Natural killer cell treated with Interleukin-12 subunit alpha and Interleukin-12 subunit beta and Interleukin-15 and Interleukin-18, amount 100 ng/mL, for 72 hours (primary cell): ENCODE data around the gene ADAMTS17. TPM values are rescaled to one million over a fixed set of nuclear protein-coding genes. Genes with fewer than 3 reads are reported as not detected.

ENCODE experiments used
- ATAC-seq, 2 donors: fragments of 150-1000 bp; cut with Tn5 transposase in 1 of 2; sonication (Bioruptor Pico), chemical (Tn5 transposase) in 1 of 2; 2 replicates each; pipeline ENCODE4 v1.10.0; 2021
- DNase-seq: peaks from one replicate; pipeline ENCODE4 v3.0.0; 2022; ENCODE audit warnings: low spot score
- H3K27ac Mint-ChIP-seq, 2 donors: 1 replicate in 1 of 2; 2 replicates in 1 of 2; pipeline ENCODE4 v1.8.0; 2022; ENCODE audit warnings: mixed read lengths in 2 of 2, mild to moderate bottlenecking in 1 of 2, moderate library complexity in 1 of 2
- H3K27me3 Mint-ChIP-seq, 2 donors: 1 replicate in 1 of 2; 2 replicates in 1 of 2; pipeline ENCODE4 v1.8.0; 2022; ENCODE audit warnings: mixed read lengths in 2 of 2
- H3K36me3 Mint-ChIP-seq: one replicate; pipeline ENCODE4 v1.8.0; 2022; ENCODE audit warnings: mixed read lengths
- H3K4me1 Mint-ChIP-seq, 2 donors: 1 replicate in 1 of 2; 2 replicates in 1 of 2; pipeline ENCODE4 v1.8.0; 2022; ENCODE audit warnings: low read depth in 2 of 2, mixed read lengths in 2 of 2, mild to moderate bottlenecking in 1 of 2
- H3K4me3 Mint-ChIP-seq: one replicate; pipeline ENCODE4 v1.8.0; 2022; ENCODE audit warnings: mixed read lengths
- H3K9me3 Mint-ChIP-seq: 2 replicates; pipeline ENCODE4 v1.8.0; 2022; ENCODE audit warnings: mixed read lengths
- total RNA-seq, 2 donors: library from RNA; stranded (reverse); gene quantifications; one replicate each; pipeline ENCODE4 v1.2.3, GENCODE V29; 2022

Gene ADAMTS17
- total RNA-seq, 2 donors from 2014 or later, result 0.31 to 0.59 TPM

DNA sequence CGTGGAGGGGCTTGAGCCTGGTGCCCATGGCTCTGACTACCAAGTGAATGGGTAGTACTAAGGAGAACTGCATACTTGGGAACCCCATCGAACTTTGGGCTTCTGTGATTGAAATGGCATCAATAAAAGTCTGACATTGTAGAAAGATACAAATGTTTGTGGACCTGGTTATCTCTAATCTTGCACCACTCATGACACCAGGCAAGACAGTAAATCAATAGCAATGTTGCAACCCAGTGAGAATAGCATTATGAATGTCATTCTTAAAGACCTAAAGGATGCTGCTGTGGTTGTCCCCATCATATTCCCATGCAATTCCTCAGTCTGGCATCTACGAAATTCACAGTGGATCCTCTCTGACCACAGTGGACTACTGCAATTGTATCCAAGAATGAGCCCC, 375.0 kb downstream of the ADAMTS17 start:
- ATAC-seq (no peak), DNase-seq (no peak)
- Mint-ChIP-seq H3K36me3 (no peaks in the 10 kb centered on the region), H3K27me3 (peaks cover 0 to 2% of the 10 kb centered on the region in 2 donors), H3K4me1 (no peaks in the 10 kb centered on the region), H3K9me3 (no peaks in the 10 kb centered on the region), H3K4me3 (no peak overlapping the region), H3K27ac (no peak overlapping the region)

DNA sequence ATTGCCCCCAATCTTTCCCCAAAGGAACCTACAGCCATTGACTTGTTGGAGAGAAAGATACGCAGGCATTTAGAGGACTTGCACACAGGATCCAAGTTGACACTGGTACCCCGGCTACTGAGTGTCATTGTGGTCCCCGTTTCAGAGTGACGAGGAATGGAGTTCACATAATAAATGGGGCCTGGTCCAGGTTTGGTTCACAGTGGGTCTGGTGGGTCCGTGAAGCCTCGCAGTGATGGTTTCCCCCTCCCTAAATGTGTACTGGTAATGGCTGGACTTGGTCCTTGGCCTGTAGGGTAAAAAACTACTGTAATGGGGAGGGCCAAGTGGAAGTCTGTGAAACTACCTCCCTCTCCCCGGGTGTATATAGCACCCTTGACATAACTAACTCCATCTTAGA, 376.4 kb downstream of the ADAMTS17 start:
- H3K27me3 Mint-ChIP-seq, result peaks cover 2 to 5% of the 10 kb centered on the region in 2 donors
- H3K4me1 Mint-ChIP-seq, result no peaks in the 10 kb centered on the region
- H3K36me3 Mint-ChIP-seq, result no peaks in the 10 kb centered on the region
- H3K4me3 Mint-ChIP-seq, result no peak overlapping the region
- no peak overlapping the region for H3K27ac Mint-ChIP-seq
- H3K9me3 Mint-ChIP-seq, result no peaks in the 10 kb centered on the region
- ATAC-seq (no peak), DNase-seq (no peak)

DNA sequence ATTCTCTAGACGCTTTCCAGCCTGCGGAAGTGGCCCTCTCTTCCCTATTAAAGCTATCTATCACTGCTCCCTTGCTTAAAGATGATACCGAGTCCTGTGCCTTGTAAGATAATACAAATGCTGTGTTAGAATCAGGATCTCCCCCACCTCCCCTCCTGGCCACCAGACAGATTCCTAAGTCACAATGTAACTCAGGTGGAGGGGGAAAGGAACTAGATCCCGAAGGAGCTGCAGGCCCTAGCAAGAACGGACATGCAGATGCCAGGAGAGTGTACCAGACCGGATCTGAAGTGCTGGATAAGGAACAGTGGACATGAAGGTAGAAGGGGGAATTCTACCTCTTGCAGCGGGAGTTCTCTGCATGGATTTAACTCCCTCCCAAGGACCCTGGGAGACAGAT, 377.8 kb downstream of the ADAMTS17 start:
- DNase-seq (no peak), ATAC-seq (no peak)
- Mint-ChIP-seq H3K4me1 (no peaks in the 10 kb centered on the region), H3K9me3 (no peaks in the 10 kb centered on the region), H3K4me3 (no peak overlapping the region), H3K36me3 (no peaks in the 10 kb centered on the region), H3K27ac (no peak overlapping the region), H3K27me3 (peaks cover 7 to 15% of the 10 kb centered on the region in 2 donors)

DNA sequence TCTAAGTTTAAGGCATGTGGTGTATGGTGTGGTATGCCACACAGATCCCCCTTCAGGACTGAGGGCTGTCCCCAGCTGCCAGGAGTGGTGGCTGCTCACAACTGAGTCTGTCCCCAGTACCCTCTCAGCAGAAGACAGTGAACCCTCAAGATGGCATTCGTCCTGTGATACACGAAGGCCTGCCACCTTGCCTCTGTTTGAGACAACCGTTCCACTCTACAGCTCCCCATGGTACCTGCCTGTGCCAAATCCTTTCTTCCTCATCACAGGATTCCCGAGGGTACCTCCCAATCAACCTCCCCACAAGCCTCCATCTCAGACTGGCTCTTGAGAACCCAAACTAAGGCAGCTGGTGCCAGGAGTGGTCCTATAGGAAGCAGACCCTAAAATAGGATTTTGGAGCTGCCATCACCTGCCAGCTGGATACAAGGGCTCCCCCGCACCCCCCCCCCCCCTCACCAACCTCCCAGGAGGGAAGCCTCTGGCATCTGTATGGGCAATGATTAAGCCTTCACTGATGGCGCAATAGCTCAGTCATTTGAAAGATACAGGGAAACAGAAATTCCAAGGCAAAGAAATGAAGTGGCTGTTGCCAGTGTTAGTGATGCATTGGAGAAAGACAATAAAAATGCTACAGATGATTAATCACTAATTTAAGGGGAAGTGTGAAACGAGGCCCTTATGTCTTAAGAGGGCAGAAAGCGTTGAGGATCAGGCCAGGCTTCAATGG, 378.5 kb downstream of the ADAMTS17 start:
- no peak overlapping the region for H3K27ac Mint-ChIP-seq
- H3K27me3 Mint-ChIP-seq, result peaks cover 9 to 19% of the 10 kb centered on the region in 2 donors
- no peak overlapping the region for H3K4me3 Mint-ChIP-seq
- no peak for DNase-seq
- no peaks in the 10 kb centered on the region for H3K4me1 Mint-ChIP-seq
- H3K9me3 Mint-ChIP-seq, result no peaks in the 10 kb centered on the region
- no peak for ATAC-seq
- H3K36me3 Mint-ChIP-seq, result no peaks in the 10 kb centered on the region

DNA sequence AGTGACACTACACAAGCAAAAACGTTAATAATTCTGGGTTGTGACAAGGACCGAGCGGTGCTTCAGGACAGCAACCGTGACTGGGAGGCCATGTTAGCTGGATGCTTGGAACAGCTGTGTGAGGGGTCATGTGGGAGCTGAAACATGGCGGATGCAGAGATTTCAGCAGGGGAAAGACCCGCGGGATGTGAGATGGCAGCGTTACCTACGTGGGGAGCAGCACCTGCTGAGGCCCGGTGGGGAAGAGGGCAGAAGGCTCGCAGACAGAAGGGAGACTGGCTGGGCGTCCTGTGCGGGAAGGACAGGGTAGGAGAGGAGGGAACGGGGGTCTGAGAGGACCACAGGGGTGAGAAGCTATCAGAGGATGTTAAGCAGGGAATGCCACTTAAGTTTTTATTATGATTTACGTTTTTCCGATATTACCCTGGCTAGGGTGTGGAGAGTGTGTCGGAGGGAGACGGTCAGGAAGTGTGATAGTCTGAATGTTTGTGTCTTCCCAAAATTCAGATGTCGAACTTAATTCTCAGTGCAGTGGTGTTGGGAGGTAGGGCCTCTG, 379.7 kb downstream of the ADAMTS17 start:
- Mint-ChIP-seq H3K36me3 (no peaks in the 10 kb centered on the region), H3K4me3 (no peak overlapping the region), H3K27ac (no peak overlapping the region), H3K4me1 (no peaks in the 10 kb centered on the region), H3K9me3 (no peaks in the 10 kb centered on the region), H3K27me3 (peaks cover 14 to 27% of the 10 kb centered on the region in 2 donors)
- DNase-seq, result no peak
- no peak for ATAC-seq

DNA sequence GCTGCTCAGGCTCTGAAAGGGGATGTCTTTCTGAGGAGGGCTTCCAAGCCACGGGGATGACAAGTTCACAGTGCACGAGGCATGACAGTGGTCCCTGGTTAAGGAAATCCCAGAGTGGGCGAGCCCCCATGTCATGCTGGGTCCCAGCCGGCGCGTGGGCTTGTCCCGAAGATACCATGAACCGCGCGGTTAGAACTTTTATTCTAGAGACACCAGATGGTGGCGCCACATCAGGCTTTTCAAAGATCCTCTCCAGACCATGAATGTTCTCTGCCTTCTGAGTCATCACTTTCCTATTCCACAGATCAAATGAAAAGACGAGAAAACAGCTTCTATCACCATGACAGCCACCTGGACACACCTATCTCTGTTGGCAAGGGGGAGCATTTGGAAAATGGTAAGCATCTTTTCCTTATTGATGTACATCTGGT, 380.7 kb downstream of the ADAMTS17 start:
- DNase-seq, result no peak
- Mint-ChIP-seq H3K4me3 (no peak overlapping the region), H3K36me3 (no peaks in the 10 kb centered on the region), H3K9me3 (no peaks in the 10 kb centered on the region), H3K4me1 (no peaks in the 10 kb centered on the region), H3K27ac (no peak overlapping the region), H3K27me3 (peaks cover 18 to 27% of the 10 kb centered on the region in 2 donors)
- ATAC-seq, result no peak

DNA sequence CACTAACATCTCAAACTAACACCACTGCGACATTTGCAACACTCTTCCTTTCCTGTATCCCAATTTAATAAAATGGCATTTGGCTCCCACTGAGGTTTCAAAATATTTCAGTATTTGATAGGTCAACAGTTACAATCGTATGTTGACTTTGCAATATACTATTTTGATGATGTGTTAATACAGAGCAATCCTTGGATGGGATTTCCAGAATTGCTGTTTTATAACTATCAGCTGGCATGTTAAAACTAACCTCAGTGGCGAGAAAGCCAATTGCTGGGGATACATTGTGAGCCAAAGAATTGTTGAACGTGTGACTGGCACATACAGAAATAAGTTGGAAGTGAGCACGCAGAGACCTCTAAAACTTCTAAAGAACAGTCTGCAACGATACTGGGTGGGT, 382.4 kb downstream of the ADAMTS17 start:
- no peak overlapping the region for H3K4me3 Mint-ChIP-seq
- H3K4me1 Mint-ChIP-seq, result no peaks in the 10 kb centered on the region
- DNase-seq (no peak), ATAC-seq (no peak)
- H3K36me3 Mint-ChIP-seq, result no peaks in the 10 kb centered on the region
- H3K27me3 Mint-ChIP-seq, result peaks cover 18 to 27% of the 10 kb centered on the region in 2 donors
- H3K9me3 Mint-ChIP-seq, result no peaks in the 10 kb centered on the region
- H3K27ac Mint-ChIP-seq, result no peak overlapping the region

DNA sequence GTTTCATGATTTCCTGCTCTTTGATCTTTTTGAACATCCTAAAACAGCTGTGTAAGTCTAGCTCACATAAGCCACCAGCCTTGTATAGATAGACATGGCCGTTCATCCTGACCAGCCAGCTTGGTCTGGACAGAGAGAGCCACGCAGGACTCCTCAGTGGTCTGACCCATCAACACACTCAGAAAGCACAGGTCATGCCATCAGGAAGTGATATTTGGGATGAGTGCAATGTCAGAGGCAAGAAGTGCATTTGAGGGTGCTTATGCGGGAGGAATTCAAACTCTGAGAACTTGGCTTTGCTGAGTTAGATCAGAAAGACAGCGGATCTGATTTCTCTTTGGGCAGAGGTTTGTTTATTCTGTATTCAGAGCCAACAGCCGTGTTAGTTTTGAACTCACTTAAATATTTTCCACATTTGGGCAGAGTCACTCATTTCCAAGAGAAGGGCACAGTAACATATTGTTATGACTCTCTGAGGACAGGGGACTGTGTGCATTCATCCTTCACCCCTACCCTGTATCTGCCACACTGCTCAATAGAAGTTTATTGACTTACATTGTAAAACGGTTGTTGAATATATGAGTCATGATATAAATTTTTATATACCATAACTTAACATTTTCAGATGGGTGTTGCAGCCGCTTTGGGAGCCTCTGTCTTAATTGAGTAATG, 383.2 kb downstream of the ADAMTS17 start:
- no peaks in the 10 kb centered on the region for H3K9me3 Mint-ChIP-seq
- DNase-seq (no peak), ATAC-seq (no peak)
- no peaks in the 10 kb centered on the region for H3K36me3 Mint-ChIP-seq
- no peak overlapping the region for H3K27ac Mint-ChIP-seq
- no peak overlapping the region for H3K4me3 Mint-ChIP-seq
- no peaks in the 10 kb centered on the region for H3K4me1 Mint-ChIP-seq
- H3K27me3 Mint-ChIP-seq, result peaks cover 15 to 27% of the 10 kb centered on the region in 2 donors

DNA sequence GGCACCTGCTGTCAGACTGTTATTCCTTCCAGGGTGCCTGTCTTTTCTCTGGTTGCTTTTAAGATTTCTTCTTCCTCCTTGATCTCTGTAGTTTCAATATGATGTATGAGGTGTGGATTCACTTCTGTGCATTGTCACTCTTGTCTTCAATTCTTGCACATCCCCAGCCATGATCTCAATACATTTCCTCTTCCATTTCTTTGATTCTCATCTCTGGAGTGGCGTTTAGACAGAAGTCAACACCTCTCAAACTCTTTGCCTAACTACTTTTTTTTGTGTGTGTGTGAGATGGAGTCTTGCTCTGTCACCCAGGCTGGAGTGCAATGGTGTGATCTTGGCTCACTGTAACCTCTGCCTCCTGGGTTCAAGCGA, 384.1 kb downstream of the ADAMTS17 start:
- Mint-ChIP-seq H3K9me3 (no peaks in the 10 kb centered on the region), H3K4me1 (no peaks in the 10 kb centered on the region), H3K27me3 (peaks cover 20 to 27% of the 10 kb centered on the region in 2 donors), H3K27ac (no peak overlapping the region), H3K36me3 (no peaks in the 10 kb centered on the region), H3K4me3 (no peak overlapping the region)
- no peak for DNase-seq
- no peak for ATAC-seq

DNA sequence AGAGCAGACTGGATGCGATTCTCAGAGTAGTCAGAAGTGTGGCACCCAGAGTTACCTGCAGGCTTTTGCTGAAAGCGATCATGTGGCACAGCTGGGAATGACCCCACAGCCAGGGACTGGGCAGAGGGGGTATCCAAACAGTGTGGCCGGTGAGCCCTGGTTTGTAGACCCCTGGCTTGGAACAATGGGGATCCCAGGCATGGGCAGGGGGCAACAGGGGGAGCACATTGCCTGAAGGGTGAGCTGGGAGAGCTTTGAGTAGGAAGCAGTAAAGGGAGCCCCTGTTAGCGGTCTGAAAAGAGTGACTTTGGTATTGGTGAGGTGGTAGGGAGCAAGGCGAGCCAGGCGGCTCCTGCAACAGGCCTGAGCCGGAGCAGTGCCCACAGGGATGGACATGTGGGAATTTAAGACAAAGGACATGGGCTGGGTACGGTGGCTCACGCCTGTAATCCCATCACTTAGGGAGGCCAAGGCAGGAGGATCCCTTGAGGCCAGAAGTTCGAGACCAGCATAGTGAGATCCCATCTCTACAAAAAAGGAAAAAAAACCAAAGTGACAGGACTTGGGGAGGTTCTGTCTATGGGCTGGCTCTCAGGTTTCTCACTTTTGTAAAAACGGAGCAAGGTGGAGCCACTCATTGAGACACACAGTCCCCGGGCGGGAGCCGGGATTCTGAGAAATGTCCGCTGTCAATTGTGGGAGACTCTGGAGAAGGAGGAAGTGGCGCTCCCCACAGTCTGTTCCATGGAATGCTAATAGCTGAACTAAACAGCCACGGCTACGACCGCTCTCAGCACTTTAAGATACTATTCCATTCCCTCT, 384.7 kb downstream of the ADAMTS17 start:
- H3K4me1 Mint-ChIP-seq, result no peaks in the 10 kb centered on the region
- H3K9me3 Mint-ChIP-seq, result no peaks in the 10 kb centered on the region
- ATAC-seq (peak in 1 of 2 donors; percentile 17), DNase-seq (no peak)
- no peak overlapping the region for H3K27ac Mint-ChIP-seq
- H3K27me3 Mint-ChIP-seq, result peaks cover 22 to 27% of the 10 kb centered on the region in 2 donors
- no peaks in the 10 kb centered on the region for H3K36me3 Mint-ChIP-seq
- H3K4me3 Mint-ChIP-seq, result no peak overlapping the region

DNA sequence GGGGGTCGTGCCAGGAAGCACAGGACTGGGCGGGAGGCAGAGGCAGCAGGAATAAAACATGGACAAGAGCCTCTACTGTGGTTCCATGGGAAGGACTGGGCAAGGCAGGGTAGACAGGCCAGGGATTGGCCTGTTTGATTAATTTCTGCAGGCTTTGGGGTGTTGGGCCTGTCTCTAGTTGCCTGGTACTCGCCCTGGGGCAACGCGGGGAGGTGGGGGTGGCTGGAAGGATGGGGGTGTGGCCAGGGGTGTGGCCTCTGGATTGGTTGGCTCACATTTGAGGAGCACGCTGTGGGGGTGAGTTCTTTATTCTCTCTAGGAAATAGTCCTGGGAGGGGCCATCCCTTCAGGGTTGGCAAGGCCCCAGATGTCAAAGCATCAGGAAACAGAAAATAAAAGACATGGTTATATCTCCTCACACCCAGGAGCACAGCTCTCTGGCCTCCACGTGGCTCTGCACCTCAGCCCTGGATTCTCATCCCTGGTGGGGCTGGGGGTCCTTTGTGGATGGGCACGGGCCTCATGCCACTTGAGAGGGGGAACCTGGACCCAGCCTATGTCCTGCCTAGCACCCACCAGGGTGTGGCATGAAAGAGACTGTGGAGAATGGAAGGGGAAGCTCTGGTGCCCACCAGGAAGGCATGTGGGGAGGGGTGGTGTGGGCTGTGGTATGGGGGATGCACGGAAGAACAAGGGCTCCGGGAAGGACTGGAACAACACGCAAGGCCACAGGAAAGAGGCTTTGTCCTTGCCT, 385.6 kb downstream of the ADAMTS17 start:
- no peaks in the 10 kb centered on the region for H3K4me1 Mint-ChIP-seq
- peaks cover 25 to 27% of the 10 kb centered on the region in 2 donors for H3K27me3 Mint-ChIP-seq
- no peak overlapping the region for H3K4me3 Mint-ChIP-seq
- H3K36me3 Mint-ChIP-seq, result no peaks in the 10 kb centered on the region
- H3K9me3 Mint-ChIP-seq, result no peaks in the 10 kb centered on the region
- H3K27ac Mint-ChIP-seq, result no peak overlapping the region
- ATAC-seq, result no peak
- DNase-seq, result no peak

DNA sequence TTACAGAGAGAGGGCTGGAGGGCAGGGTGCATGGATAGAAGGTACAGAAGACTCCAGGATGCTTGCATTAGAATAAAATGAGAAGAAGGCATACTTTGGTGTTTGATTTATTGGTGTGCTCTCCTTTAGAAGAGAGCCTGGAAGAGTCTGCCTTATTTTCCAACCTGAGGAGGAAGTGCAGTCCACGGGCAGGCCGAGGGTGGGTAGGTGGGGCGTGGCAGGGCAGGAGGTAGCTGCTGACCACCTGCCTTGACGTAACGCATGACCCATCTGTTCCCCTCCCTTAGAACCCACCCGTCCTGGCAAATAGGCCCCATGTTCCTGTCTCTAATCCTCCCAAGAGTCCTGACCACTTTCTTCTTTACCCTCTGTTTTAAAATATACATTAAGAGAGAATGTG, 386.2 kb downstream of the ADAMTS17 start:
- H3K9me3 Mint-ChIP-seq, result no peaks in the 10 kb centered on the region
- no peak for DNase-seq
- no peak overlapping the region for H3K4me3 Mint-ChIP-seq
- H3K27me3 Mint-ChIP-seq, result peaks cover 23 to 27% of the 10 kb centered on the region in 2 donors
- H3K27ac Mint-ChIP-seq, result no peak overlapping the region
- H3K36me3 Mint-ChIP-seq, result peaks cover 4% of the 10 kb centered on the region
- ATAC-seq, result no peak
- H3K4me1 Mint-ChIP-seq, result no peaks in the 10 kb centered on the region

DNA sequence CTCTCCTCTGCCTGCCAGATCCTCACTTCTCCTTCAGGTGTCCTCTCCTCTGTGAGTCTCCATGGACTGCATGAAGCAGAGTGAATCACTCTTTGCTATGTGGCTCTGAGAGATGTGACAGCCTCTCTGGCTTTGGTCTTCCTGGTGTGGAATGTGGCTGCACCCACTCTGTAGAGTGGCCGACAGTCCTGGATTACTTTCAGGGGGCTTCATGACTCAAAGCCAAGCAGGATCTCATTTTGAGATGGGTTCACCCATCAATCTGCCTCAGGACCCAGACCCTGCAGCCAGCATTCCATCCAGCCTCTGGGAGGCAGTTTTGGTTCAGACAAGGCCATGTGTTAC, 386.6 kb downstream of the ADAMTS17 start:
- H3K9me3 Mint-ChIP-seq, result peaks cover 2% of the 10 kb centered on the region
- H3K36me3 Mint-ChIP-seq, result peaks cover 4% of the 10 kb centered on the region
- no peaks in the 10 kb centered on the region for H3K4me1 Mint-ChIP-seq
- ATAC-seq, result no peak
- H3K27me3 Mint-ChIP-seq, result peaks cover 25 to 29% of the 10 kb centered on the region in 2 donors
- H3K27ac Mint-ChIP-seq, result no peak overlapping the region
- no peak for DNase-seq
- H3K4me3 Mint-ChIP-seq, result no peak overlapping the region
